Epidermal melanocyte (primary cell): ENCODE measurements around the gene C17orf67.

ENCODE experiments used
- DNase-seq: peaks from one replicate; pipeline ENCODE4 v3.0.0; 2011; ENCODE audit warnings: low spot score; ENCODE audit not compliant: insufficient read length

The C17orf67 gene

DNA sequence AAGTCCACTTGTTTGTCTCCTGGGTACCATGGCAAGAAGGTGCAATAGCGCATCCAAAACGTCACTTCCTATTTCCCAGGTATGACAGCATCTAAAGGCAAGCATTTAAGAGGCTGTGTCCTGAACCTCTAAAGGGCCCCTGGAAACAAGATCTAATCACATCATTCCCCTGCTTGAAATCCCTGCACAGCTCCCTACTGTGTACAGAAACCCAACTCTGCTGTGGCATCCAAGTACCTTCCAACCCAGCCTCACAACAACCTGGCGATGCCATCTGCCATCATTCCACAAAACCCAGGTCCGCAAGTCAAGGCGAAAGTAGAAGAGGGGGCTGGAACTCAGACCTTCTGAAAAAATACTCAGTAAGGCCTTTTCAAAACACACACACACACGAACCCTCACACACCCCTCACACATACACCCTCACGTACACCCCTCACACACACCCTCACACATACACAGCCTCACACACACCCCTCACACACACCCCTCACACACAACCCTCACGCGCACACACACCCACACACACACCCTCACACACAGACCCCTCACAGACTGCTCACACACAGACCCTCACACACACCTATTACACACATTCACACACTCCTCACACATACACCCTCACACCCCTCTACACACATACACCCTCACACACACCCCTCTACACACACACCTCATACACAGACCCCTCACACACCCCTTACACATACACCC, 24.5 kb downstream of the C17orf67 start:
- no peak for DNase-seq

DNA sequence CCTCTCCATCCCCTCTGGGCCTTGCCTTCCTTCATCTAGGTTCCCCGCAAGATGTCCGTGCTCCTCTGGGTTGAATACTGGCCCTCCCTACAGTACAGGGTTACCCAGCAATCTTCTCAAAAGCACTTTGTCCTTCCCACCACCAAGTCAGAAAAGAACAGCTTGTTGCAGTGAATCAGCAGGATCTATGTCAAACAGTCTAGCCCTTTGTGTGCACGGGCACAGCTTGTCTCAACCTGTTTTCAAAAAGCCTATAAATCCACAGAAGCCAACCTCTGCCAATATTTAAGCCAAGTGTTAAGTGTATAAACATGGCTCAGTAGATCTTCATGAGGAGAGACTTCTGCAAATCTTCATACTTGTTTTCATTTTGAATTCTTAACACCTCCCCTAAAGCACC, 25.2 kb downstream of the C17orf67 start:
- DNase-seq, result no peak

DNA sequence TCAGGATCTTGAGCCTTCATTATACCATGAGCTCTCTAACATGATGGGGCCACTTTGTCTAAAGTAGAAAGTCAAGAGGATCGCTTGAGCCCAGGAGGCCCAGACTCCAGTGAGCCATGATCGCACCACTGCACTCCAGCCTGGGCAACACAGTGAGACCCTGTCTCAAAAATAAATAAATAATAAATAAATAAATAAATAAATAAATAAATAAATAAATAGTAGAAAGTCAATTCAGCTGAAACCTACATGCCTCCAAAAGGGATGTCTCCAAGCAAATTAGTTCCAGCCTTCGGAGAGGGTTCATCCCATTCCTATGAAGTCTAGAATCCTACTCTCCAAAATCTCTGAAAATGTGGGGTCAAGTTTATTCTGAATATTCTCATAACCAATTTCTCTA, 26.0 kb downstream of the C17orf67 start:
- DNase-seq, result no peak

DNA sequence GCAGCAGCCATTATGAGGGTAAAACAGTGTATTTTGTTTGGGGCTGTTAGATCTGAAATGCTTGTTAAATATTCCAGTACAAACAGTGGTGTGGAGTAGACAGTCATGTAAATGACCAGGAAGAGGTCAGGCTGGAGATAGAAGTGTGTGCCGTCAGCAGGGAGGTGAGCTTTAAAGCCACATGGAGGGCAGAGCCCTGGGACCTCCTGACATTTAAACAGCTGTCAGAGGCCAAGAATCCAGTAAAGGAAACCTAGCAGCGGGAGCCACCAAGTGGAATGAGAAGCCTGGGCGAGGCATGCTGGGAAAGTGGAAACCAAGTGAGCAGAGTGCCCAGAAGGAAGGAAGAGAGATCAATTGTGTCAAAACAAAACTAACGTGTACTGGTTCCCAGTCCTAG, 26.8 kb downstream of the C17orf67 start:
- DNase-seq, result no peak

DNA sequence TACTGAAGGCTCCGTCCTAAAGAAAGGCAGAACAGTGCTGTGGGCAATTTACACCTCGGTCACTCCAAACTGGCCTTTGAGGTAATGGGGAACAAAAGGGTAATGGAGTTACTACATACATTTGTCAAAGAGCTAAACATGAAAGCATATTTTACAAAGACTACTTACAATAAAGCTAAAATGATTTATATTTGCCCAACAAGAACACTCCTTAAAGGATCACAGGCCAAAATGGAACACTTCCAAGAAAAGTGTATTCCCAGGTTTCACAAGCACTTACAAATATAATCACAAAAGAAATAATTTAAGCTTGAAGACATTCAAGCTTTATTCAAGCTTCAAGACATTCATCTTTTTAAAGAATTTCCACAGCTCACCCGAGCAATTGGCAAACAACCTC, 29.3 kb downstream of the C17orf67 start:
- no peak for DNase-seq

DNA sequence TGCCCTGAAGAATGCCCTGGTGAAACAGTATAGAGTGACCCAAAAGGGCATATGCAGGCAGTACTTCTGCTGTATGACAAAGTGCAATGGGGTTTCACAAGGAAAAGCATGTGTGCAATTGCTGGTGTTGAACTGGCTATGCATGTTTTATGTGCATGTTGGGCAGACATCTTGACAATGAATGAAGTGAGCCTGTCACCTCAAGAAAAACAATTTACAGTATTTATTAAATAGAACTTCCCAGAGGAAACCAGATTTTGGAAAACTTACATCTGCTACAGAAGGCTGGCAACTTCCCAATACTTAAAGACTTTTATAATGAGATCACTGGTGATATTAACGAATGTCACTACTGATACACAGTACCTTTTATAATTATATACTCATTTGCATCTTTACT, 30.6 kb downstream of the C17orf67 start:
- no peak for DNase-seq

DNA sequence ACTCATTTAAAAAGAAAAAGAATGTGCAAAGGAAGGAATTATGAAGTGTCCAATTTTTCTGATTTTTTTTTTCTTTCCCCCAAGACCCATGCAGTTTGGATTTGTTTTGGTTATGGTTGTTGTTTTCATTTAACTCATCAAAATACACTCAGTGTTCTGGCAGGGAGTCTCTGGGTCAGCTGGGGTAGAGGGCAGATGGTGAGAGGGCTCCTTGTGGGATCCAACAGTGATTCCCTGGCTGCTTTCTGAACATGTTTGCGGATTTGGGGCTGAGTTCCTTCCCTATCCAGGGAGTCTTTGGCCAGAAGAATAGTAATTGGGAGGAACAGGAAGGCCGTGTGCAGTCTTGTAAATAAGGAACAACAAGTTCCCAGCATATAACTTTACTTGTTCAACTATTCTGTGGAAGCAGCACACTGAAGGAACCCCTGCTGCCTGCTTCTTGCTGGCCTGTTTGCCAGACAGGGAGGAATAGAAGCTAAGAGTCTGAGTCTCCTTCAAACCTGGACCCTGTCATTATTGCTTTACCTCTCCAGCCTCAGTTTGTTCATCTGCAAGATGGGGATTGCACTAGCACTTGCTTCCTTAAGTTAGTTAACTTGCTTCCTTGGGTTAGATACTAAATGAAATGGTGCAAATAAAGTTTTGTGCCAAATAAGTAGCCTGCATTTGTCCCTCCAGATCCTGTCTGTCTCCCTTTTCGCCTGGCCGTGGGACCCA, 32.1 kb downstream of the C17orf67 start:
- no peak for DNase-seq

DNA sequence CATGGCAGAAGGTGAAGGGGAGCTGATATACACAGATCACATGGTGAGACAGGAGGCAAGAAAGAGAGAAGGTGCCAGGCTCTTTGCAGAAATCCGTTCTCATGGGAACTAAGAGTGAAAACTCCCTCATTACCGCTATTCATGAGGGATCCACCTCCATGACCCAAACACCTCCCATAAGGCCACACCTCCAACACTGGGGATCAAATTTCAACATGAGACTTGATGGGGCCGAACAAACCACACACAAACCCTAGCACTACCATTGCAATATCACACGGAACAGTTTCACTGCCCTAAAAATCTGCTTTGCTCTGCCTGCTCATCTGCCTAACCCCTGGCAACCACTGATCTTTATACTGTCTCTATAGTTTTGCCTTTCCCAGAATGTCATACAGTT, 34.8 kb downstream of the C17orf67 start:
- DNase-seq, result no peak

DNA sequence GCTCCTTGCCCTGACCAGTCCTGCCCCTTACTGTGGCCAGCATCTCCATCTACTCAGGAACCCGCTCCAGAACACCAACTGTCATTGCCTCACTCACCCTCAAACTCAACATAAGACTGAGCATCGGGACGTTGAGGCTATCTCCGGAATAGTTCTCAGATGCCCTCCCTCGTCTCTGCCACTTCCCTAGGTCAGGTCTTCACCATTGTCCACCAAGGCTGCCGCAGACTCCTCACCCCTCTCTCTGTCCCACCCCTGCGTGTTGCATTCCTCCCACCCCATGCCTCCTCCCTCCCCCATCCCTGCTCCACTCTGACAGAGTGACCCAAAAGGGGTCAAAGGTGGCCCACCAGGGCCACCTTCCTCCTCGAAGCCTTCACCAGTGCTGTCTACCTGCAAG, 37.2 kb downstream of the C17orf67 start:
- no peak for DNase-seq

DNA sequence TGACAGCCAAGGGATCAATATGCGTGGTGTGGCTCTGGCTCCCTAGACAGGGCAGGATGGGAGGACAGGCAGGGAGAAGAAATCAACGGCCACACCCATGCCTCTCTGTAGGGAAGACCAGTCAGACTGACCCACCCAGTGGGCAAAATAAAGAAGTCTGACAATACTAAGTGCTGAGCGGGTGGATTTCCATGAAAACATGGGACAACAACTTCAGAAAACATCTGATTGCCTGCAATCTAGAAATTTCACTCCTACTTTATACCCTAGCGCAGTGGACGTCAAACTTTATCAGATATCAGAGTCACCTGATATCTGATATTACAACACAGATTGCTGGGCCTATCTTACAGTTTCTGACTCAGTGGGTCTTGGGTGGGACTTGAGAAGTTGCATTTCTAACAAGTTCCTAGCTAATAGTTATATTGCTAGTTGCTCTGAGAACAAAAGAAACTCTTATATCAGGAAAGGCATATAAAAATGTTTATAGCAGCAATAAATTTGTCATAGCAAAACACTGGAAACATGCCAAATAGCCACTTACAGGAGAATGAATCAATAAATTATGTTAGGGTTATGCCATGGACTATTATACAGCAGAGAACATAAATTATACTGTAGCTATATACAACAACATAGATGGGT, 38.4 kb downstream of the C17orf67 start:
- DNase-seq, result no peak

DNA sequence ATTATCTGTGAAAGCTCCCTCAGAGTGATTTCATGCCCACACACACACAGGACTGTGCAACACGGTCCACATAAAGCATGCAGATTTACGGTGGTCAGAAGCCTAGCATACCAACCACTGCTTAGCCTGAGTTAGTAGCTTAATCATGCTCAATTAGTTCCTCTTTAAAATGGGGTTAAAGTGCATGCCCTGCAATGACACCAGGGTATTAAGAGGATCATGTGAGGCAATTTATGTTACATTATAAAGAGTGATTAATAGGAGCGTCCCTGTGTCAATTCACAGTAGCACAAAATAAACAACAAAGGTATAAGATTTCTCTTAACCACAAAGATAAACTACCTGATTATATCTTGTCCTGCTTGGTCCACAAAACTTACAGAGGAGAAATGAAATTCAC, 39.8 kb downstream of the C17orf67 start:
- no peak for DNase-seq

DNA sequence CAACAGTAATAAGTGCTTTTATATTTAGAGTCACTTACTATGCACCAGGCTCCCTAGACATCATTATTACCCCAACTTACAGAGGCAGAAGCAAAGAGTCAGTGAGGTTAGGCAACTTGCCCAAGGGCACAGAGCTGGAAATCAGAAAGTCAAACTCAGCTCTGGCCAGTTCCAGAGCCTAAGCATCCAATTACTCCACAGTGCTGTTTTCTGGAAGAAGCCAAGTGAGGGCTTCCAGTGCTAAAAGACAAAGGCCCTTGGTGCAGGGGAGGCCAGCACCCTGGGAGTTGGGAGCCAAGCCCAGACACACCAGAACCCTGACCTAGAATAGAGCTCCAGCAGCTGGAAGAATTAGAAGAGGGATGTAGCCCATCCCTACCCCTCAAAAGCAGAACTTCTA, 40.2 kb downstream of the C17orf67 start:
- DNase-seq, result no peak

DNA sequence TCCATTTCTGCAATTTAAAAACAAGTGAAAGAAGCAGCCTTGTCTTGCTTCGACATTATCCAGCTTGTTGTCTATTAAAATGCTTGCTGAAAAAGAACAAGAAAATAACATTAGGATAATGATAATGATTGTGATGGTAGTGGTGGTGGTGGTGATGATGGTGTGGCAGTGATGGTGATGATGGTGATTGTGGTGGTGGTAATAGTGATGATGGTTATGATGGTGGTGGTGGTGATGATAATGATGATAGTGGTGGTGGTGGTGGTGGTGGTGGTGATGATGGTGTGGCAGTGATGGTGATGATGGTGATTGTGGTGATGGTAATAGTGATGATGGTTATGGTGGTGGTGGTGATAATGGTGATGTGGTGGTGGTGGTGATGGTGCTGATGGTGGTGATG, 41.5 kb downstream of the C17orf67 start:
- no peak for DNase-seq

DNA sequence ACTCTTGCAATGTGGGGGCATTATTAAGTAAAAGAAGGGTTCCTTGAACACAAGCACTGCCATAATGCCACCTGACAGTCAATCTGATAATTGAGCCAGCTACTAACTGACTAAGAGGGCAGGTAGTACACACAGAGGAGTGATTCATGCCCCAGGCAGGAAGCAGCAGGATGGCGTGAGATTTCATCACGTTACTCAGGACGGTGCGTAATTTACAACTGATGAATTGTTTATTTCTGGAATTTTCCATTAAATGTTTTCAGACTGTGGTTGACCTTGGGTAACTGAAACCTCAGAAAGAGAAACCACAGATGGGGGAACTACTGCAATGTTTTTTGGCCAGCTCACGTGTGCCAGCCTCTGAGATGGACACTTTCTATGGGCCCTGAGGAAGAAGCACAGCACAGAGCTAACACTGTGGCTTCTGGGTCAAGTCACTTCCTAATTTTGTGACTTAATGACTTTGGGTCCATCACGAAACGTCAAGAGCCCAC, 46.7 kb downstream of the C17orf67 start:
- no peak for DNase-seq

DNA sequence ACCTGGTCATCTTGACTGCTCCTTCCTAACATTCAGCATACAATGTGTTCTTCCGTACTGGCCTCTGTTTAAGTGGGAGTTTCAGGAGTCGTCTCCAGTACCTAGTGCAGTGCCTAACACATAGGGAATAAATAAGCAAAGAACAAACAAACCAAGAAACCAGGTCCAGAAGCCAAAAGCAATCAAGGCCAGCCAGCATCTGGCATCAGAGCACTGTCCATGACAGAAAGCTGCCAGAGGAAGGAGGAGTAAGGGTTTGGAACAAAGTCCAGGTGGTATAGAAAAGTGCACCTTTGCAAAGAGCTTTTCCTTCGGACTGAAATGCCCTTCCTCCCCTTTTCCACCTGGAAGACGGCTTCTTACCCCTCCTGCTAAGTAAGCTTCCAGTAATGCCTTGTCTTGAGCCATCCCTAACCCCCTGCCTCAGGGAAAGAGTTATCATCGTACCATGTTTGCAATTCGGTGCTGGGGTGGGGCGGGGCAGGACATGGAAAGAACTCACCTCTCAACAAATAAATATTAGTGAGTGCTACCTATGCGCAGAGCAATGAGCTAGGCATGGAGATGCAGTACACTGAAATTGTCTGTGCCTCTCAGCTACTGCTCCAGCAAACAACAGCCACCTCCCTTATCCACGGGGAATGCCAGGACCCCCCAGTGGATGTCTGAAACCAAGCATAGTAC, 47.6 kb downstream of the C17orf67 start:
- no peak for DNase-seq

DNA sequence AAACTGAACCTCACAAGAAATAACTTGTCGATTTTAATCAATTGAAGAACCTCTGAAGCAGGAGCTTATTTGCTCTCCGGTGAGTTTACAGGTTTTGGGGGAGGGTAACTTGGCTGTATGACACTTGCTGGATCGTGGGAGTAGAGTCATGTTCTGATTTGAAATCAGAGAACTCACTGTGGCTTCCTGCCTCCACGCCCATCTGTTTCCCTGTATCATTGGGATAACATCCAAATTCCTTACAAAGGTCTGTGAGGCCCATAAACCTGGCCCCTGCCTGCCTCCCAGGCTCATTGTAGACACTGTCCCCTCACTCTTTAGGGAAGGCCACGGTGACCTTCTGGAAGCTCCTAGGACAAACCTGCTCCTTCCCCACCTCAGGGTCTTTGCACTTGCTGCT, 48.3 kb downstream of the C17orf67 start:
- no peak for DNase-seq

DNA sequence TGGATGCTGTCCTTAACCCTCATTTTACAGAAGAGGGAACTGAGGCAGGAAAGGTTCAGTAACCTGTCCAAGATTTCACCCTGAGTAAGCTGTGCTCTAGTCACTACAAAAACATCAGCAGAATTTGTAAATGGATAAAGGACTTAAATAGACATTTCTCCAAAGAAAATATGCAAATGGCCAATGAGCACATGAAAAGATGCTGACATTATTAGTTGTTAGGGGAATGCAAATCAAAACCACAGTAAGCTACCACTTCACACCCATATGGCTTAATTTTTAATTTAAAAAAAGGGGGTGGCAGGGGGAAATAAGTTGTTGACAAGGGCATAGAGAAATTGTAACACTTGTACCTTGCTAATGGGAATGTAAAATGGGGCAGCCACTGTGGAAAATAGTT, 51.4 kb downstream of the C17orf67 start:
- no peak for DNase-seq

DNA sequence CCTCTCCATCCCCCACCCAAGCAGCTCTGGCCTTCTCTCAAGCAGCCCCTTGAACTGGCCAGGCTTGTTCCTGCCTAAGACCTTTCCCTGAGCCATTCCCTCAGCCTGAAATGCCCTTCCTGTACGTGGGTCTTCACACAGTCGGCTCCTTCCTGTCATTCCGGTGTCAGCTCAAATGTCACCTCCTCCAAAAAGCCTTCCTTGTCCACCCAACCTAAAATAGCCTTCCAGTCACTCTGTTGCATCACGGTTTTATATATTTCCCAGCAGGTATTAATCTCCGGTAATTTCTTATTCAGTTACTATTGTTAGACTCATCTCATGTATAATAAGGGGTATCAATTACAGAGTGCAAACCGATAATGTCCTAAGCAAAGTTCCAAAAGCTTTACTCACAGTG, 51.8 kb downstream of the C17orf67 start:
- DNase-seq, result no peak

DNA sequence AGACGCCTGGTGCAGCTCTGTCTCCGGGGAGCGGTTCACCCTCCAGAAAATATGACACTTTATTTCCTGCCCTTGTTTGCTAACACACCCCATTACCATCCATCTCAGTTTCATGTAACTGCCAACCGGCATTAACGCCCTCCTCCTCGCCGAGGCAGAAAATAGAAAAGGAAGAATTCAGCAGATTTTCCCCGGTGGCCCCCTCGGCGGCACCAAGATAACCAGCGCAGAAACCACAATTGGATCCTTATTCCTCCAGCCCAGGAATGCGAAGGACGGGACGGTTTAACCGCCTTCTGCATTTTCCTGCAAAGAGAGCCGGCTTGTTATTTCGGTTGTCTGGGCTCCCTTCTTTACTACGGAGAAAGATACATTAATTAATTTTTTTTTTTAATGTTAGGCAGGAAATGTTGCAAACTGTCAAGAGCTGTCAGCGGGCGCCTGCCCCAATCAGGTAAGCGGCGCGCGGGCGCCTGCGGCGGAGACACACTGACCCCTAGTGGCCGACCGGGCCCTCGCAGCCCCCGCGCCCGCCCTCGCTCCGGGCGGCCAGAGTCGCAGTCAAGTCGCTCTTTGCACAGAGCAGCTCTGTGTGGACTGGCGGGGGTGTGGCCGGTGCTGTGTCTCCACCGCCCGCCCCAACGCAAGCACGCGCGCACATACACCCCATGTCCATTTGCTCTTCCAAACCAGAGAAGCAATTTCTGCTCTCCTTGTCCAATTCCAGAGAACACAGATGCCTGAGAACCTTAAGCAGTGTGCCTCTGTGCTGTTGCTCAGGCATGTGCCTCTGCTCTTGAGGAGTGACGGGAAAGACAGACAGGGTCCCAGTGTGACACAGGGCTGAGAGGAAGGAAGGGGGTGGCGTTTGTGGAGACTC, 53.6 kb downstream of the C17orf67 start:
- DNase-seq, result peak; percentile 26

DNA sequence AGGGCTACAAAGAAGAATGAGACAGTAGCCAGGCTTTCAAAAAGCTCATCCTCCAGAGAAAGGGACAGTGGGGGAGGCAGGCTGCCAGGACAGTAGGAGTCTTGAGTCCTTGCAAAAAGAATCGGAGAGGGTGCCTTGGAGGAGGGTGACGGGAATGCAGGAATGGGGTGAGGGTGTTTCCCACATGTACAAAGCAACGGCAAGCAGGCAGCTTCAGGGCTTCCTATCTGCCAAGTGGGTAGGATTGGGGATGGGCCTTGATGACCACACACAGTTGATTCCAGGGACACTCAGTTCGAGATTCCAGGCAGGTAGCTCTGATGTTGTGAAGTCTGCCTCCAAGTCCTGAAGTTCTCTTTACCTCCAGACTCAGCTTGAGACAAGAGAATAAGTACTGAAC, 54.4 kb downstream of the C17orf67 start:
- DNase-seq, result no peak

DNA sequence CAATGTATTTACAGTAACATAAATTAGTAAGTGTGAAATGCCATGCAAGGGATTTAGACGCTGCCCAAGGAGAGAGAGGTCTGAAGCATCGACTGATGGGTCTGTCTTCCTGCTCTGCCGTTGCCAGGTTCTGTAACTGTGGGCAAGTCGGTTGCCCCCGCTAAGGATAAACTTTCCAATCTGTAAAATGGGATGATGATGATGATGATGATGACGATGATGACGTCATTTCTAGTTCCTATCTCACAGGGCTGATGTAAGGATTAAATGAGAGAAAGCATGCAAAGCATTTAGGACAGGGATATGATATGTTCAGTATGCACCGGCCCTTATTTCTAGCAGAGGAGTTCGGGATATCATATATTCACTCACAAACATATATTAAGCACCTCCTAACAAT, 54.8 kb downstream of the C17orf67 start:
- no peak for DNase-seq
